Right renal cortex interstitium (tissue), 3 donors: ENCODE data around the gene RMND5B. TPM values are rescaled to one million over a fixed set of nuclear protein-coding genes. Genes with fewer than 3 reads are reported as not detected.
"Not testable (repeated sequence)": the region's sequence is repeated elsewhere in the genome, so short reads cannot be mapped to it uniquely, and the experiment has no call there.

ENCODE experiments used
- DNase-seq, 3 donors: peaks; one replicate each; pipeline ENCODE4 v3.0.0-alpha.2; 2013; ENCODE audit warnings: low read depth in 3 of 3, low spot score in 2 of 3
- polyA plus RNA-seq, 3 donors: library from polyadenylated mRNA; unstranded; fragments of 120-200 nt; gene quantifications; one replicate each; pipeline ENCODE4 v1.2.1, GENCODE V29; 2013; ENCODE audit not compliant: insufficient read length in 3 of 3

The RMND5B gene, protein sequence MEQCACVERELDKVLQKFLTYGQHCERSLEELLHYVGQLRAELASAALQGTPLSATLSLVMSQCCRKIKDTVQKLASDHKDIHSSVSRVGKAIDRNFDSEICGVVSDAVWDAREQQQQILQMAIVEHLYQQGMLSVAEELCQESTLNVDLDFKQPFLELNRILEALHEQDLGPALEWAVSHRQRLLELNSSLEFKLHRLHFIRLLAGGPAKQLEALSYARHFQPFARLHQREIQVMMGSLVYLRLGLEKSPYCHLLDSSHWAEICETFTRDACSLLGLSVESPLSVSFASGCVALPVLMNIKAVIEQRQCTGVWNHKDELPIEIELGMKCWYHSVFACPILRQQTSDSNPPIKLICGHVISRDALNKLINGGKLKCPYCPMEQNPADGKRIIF
- polyA plus RNA-seq: 10 to 100 TPM; 29.0 to 32.9 (median 32.1) TPM

- peak in 1 of 3 donors; percentile 64 for DNase-seq
These were observed at the start of gene RMND5B for GRCh38 chr5:178130576-178131445. Gene RMND5B, plus strand, starts transcription at chr5:178131014. Its CDS starts 7,106 bp downstream, at chr5:178138120.

- DNase-seq: no peak
These were observed 49.1 kb upstream of the RMND5B start for GRCh38 chr5:178081571-178082243.

GRCh38 chr5:178083922-178084321 lies 46.9 kb upstream of the RMND5B start:
- DNase-seq: no peak

- no peak for DNase-seq
These were observed 45.5 kb upstream of the RMND5B start for GRCh38 chr5:178085316-178085715.

- DNase-seq: no peak
These were observed 44.5 kb upstream of the RMND5B start for GRCh38 chr5:178086266-178086665.

GRCh38 chr5:178087199-178087598 lies 43.6 kb upstream of the RMND5B start:
- not testable (repeated sequence) for DNase-seq

DNA sequence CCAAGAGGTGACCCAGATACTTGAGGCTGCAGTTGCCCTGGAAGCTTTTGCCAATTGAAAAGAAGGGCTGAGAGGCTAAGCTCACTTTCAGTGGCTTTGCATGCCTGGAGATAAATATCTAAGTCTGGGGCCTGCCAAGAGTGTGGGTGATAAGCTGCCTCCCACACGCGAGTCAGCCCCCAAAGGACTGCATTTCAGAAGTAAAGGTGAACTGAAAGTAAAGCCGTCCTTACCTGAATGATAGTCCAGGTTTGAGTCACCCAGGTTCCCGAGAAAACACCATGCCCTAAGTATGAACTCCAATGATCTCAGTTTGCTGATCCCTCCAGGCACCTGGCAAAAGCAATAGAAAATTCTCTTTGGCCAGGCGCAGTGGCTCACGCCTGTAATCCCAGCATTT lies 40.0 kb upstream of the RMND5B start:
- DNase-seq: no peak

GRCh38 chr5:178093134-178093533 lies 37.7 kb upstream of the RMND5B start:
- no peak for DNase-seq

DNA sequence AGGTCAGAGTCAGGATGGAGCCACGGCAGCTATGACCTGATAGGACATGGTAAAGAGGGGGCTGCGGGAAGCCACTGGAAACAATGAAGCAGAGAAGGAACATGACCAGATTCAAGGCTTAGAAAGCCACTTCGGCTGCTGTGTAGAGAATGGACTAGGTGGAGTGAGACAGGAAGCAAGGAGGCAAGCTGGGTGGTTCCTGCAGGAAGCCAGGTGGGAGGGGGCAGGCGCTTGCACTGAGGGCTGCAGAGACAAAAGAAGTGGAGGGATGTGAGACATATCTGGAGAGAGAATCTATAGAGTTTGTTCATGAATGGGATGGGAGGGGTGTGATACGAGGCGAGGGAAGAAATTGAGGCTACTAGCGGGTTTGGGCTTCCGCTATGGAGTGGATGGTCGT lies 36.5 kb upstream of the RMND5B start:
- DNase-seq: no peak

DNA sequence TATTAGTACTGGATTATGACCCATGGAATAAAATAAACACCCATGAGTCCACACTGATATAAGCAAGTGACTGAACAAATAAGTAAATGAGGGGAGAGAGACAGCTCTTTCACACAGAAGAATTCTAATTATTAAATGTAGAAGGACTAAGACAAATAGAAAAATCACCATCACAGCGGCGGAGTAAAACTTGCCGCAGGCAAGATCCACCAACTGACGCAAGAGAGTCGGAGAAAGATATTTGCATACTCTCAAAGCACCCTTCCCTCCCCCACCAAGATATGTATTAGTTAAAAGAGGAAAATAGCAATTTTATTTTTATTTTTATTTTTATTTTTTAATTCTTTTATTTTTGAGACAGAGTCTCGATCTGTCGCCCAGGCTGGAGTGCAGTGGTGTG lies 32.1 kb upstream of the RMND5B start:
- no peak for DNase-seq

- no peak for DNase-seq
These were observed 27.2 kb upstream of the RMND5B start for GRCh38 chr5:178103612-178104011.

DNA sequence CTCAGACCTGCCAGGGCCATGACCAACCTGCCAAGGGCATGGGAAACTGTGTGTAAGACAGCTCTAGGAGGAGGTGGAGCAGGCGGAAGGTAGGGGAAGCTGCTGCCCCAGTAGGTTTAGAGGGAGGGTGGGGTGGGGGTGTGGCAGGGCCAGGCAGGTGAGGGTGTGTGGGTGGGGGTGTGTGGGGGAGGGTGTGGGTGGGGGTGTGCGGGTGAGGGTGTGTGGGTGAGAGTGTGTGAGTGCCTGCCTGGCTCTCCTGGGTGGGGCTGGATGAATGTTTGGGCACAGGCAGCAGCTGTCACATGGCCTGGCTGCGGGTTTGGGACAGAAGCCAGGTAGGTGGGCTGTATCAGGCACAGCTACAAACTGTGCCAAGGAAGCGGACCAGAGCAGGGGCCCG lies 26.3 kb upstream of the RMND5B start:
- no peak for DNase-seq

GRCh38 chr5:178106086-178106485 lies 24.7 kb upstream of the RMND5B start:
- DNase-seq: no peak

GRCh38 chr5:178106556-178107239 lies 24.1 kb upstream of the RMND5B start:
- no peak for DNase-seq

- DNase-seq: no peak
These were observed 23.0 kb upstream of the RMND5B start for GRCh38 chr5:178107756-178108310.

DNA sequence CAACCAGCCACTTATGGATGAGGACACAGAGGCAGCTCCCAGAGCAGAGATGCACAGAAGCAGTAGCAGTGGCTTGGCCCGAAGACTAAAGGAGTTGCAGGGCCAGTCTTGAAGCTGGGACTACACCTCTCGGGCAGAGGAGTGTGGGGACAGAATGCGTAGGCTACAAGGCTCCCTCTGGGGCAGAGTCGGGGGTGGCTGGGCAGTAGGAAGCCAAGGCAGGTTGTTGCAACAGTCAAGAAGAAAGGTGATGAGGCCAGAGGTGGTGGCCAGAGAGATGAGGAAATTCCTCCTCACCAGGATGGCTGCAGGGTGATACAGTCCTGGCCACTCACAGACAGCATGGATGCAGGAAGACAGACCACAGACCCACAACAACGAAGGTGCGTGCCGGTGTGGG lies 22.4 kb upstream of the RMND5B start:
- no peak for DNase-seq

DNA sequence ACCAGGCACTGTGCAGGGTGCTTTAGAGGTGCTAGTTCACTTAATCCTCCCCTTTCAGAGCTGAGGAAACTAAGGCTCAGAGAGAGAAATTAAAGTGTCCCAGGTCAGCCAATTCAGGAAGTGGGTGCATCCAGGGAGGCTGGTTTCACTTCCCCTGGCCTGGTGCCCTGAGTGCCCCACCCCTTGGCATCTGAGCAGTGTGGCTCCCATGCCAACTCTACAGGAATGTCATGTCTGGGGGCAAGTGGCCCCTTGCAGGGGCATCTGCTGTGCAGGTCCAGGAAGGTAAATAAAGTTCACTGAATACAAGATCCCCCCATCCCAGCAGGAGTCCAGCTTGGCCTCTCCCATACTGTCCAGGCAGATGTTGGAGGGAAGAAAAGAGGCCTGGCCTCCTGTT lies 21.8 kb upstream of the RMND5B start:
- no peak for DNase-seq

DNA sequence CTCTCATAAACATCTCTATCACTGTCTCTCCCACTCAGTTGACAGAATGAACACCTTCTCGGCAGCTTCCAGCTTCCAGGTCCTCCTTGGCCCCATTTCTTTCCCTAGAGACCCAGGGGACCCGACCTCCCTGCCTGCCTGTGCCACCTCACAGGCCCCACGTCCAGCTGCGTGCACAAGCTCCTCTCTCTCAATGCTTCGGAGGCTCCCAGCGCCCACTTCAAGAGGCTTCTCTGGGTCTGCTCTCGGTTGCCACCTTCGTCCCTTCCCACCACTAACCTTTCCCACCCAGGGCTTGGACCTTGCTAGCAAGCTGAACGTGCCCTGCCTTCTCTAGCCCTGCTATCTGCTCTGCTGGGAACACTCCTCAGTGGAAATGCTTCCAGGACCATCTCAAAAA lies 20.3 kb upstream of the RMND5B start:
- no peak for DNase-seq

DNA sequence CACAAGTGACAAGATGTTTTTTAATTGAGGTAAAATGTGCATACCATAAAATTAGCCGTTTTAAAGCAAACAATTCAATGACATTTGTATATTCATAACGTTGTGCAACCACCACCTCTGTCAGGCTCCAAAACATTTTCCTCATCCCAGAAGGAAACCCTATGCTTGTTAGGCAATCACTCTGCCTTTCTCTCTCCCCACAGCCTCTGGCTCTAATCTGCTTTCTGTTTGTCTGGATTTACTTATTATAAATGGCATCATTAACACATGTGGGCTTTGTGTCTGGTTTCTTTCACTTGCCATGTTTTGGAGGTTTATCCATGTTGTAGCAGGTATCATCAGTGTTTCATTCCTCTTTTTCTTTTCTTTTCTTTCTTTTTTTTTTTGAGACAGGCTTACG lies 18.9 kb upstream of the RMND5B start:
- no peak for DNase-seq

GRCh38 chr5:178112545-178112944 lies 18.3 kb upstream of the RMND5B start:
- DNase-seq: no peak
